BJ (cell line): ENCODE data around the gene FLCN. TPM values are rescaled to one million over a fixed set of nuclear protein-coding genes. Genes with fewer than 3 reads are reported as not detected.

ENCODE experiments used
- CTCF ChIA-PET: fragments of 350-600 bp; formaldehyde crosslinking; extraction: SDS; loops from one replicate; lab custom pipeline; 2021; ENCODE audit warnings: antibody characterized with exemption, inconsistent platforms; lab: Yijun Ruan, JAX
- POLR2A ChIA-PET: fragments of 300-600 bp; sonication (Branson Sonifier 250); formaldehyde crosslinking; extraction: SDS; loops from one replicate; lab custom pipeline; 2021; ENCODE audit warnings: antibody characterized with exemption; lab: Charles Lee
- DNase-seq: peaks from one replicate; pipeline ENCODE4 v3.0.0-alpha.2; 2011; ENCODE audit warnings: low read depth
- H3K27me3 ChIP-seq: 2 replicates; pipeline ENCODE4 v1.6.0; 2011; ENCODE audit warnings: low read length; ENCODE audit not compliant: control insufficient read depth, insufficient read depth
- H3K36me3 ChIP-seq: 2 replicates; pipeline ENCODE4 v1.5.1; 2011; ENCODE audit warnings: low read length; ENCODE audit not compliant: control insufficient read depth, insufficient read depth
- H3K4me3 ChIP-seq: 2 replicates; pipeline ENCODE4 v1.5.1; 2011; ENCODE audit warnings: low read depth, mild to moderate bottlenecking, control low read depth, low read length
- polyA plus RNA-seq: library from polyadenylated mRNA; depleted of rRNA; stranded (reverse); fragments of >200 nt; gene quantifications from 2 replicates; pipeline ENCODE4 v1.2.3, GENCODE V29; 2011
- TF ChIP-seq, protein P1 (sequence below): IDR thresholded peaks from 2 replicates; pipeline ENCODE4 v1.5.1; 2011; ENCODE audit warnings: low read depth, mild to moderate bottlenecking, control low read depth, inconsistent platforms, low read length, moderate library complexity; ENCODE audit not compliant: insufficient read depth

The FLCN gene
- polyA plus RNA-seq, 1 experiment = 15.4 TPM

DNA sequence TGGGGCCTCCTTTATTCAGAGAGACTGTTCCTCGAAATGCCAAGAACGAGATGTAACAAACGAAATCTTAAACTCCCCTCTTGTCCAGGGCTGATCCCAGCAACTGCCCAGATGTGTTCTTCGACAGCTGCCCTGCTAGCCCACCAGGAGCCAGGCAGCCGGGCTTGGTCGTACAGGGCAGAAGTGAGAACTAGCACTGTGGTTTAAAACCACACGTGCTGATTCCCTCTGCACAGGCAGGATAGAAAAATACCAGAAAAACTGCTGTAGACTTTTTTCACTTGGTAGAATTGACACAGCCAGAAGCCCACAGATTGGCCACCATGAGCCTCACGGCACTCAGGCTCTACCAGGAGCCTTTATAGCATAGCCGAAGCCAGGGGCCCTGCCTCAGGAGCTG, 64.0 kb downstream of the FLCN start:
- ChIA-PET POLR2A (no interaction called here), CTCF (no interaction called here)
- Histone ChIP-seq H3K27me3 (no peaks in the 10 kb centered on the region), H3K36me3 (peaks cover 66% of the 10 kb centered on the region), H3K4me3 (no peak overlapping the region)
- TF ChIP-seq, protein P1, sequence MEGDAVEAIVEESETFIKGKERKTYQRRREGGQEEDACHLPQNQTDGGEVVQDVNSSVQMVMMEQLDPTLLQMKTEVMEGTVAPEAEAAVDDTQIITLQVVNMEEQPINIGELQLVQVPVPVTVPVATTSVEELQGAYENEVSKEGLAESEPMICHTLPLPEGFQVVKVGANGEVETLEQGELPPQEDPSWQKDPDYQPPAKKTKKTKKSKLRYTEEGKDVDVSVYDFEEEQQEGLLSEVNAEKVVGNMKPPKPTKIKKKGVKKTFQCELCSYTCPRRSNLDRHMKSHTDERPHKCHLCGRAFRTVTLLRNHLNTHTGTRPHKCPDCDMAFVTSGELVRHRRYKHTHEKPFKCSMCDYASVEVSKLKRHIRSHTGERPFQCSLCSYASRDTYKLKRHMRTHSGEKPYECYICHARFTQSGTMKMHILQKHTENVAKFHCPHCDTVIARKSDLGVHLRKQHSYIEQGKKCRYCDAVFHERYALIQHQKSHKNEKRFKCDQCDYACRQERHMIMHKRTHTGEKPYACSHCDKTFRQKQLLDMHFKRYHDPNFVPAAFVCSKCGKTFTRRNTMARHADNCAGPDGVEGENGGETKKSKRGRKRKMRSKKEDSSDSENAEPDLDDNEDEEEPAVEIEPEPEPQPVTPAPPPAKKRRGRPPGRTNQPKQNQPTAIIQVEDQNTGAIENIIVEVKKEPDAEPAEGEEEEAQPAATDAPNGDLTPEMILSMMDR = no peak
- no peak for DNase-seq

DNA sequence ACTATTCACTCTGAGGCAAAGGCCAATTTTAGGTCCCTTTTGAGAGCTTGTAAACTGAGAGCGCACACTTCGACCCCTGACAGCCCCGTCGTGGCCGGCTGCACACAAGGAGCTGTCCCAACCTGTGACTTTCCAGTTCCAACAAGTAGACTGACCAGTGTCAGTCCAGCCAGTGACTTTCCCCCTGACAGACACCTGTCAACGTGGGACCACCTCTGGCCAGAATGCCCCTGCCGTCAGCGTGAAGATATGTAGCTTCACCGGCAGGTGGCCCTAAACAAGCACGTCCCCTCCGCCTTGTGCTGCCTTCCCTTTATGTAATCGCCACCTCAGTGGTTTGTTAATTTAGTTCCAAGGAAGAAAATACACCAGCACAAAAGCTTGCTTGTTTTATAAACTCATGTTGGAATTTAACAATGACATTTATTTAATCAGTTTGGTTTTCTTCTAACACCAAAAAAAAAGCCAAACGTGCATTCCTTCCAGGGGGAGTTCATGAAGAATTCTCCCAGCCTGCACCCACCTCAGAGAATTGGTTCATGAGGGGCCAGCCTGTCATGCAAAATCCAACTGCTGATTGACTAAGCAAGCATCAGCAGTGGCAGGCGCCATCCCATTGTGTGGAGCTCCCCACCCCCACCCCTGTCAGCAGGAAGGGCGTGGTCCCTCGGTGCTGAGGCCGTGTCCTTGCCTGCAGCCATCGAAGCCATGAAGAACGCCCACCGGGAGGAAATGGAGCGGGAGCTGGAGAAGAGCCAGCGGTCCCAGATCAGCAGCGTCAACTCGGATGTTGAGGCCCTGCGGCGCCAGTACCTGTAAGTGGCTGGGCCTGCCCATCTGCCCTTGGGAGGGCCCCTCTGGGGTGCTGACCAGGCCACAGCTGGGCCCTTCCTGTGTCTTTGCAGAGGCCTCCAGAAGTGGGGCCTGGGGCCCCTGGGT, 64.7 kb downstream of the FLCN start:
- Histone ChIP-seq H3K36me3 (peaks cover 66% of the 10 kb centered on the region), H3K4me3 (no peak overlapping the region), H3K27me3 (no peaks in the 10 kb centered on the region)
- ChIA-PET POLR2A (no interaction called here), CTCF (no interaction called here)
- TF ChIP-seq, protein P1 = no peak
- no peak for DNase-seq

DNA sequence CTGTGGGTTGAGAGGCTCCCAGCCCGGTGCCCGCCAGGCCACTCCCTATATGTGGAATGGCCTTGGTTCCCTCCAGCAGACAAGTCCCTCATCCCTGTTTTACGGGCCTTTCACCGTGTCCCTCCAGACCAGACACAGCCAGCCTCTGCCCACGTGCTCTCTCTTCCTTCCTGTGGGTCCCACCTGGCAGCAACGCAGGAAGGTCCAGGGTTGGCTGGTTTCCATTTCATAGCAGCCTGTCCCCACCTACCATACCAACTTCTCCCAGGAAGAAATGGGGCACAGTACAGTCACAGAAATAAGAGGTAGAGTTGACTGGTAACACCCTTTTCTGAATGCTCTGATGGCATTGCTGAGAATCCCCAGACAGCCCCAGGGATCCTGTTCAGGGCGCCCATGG, 65.8 kb downstream of the FLCN start:
- DNase-seq = no peak
- peaks cover 64% of the 10 kb centered on the region for H3K36me3 ChIP-seq

DNA sequence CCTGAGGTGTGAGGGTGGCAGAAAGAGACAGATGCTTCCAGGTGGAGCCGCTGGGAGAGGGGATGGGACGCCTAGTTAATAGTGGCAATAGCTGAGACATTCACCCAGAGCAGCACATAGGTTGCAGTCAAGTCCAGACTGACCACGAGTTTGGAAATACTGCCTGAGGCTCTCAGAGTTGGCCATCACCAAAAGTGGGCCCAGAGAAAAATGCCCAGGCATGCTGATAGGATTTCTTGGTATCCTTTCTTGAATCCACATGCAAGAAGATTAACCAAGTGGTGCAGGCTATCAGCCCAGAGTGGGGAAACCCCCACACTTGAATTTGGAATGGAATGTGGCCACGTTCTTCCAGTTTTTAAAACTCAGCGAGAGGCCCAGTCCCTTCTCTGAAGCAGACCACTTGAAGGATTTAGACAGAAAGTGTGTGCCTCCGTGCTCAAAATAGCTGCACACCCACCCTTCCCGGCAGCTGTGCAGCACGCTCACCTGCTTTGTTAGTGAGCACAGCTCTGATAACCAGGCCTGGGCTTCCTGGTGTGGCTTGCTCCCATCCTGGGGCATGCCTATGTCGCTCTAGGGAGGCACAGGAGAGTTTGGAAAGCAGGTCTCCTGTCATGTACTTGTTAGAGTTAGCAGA, 66.5 kb downstream of the FLCN start:
- Histone ChIP-seq H3K36me3 (peaks cover 65% of the 10 kb centered on the region), H3K27me3 (no peaks in the 10 kb centered on the region), H3K4me3 (no peak overlapping the region)
- TF ChIP-seq, protein P1 = no peak
- ChIA-PET POLR2A (no interaction called here), CTCF (no interaction called here)
- DNase-seq = no peak

More for the DNA sequence above, 65.8 kb downstream of the FLCN start:
- H3K27me3 ChIP-seq = no peaks in the 10 kb centered on the region
- ChIA-PET POLR2A (no interaction called here), CTCF (no interaction called here)
- TF ChIP-seq, protein P1 = no peak
- H3K4me3 ChIP-seq = no peak overlapping the region

DNA sequence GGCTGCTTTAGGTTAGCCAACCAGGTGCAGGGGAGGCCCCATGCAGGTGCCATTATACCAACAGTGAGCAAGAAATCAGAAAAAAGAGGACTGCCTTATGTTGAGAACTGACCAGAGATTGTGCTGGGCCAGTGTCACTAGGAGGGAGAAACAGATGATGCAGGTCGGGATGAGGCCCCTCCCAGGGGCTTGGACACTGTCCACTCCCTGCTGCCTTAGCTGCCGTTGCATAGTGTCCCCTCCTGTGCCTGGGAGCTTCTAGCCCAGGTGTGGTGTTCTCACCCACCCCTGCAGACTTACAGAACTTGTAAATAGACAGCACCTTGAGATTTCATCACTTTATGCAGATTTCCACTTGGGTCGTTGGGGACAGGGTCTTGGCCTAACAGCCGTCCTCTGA, 67.6 kb downstream of the FLCN start:
- ChIA-PET POLR2A (no interaction called here), CTCF (no interaction called here)
- Histone ChIP-seq H3K36me3 (peaks cover 64% of the 10 kb centered on the region), H3K4me3 (no peak overlapping the region), H3K27me3 (no peaks in the 10 kb centered on the region)
- TF ChIP-seq, protein P1 = no peak
- no peak for DNase-seq
